HG02970 (cell line): ENCODE data around the gene AJUBA.
A peak's percentile ranks its signal among the peaks of the same experiment; 100 is the strongest.
"Not testable (repeated sequence)": the region's sequence is repeated elsewhere in the genome, so short reads cannot be mapped to it uniquely, and the experiment has no call there.

Source experiments
- ATAC-seq: cut with Tn5 transposase; IDR thresholded peaks from one replicate; pipeline ENCODE4 v1.9.1; 2021; ENCODE audit warnings: mild to moderate bottlenecking, moderate library complexity, moderate number of reproducible peaks; ENCODE audit not compliant: unreplicated experiment, low FRiP score

Gene AJUBA

DNA sequence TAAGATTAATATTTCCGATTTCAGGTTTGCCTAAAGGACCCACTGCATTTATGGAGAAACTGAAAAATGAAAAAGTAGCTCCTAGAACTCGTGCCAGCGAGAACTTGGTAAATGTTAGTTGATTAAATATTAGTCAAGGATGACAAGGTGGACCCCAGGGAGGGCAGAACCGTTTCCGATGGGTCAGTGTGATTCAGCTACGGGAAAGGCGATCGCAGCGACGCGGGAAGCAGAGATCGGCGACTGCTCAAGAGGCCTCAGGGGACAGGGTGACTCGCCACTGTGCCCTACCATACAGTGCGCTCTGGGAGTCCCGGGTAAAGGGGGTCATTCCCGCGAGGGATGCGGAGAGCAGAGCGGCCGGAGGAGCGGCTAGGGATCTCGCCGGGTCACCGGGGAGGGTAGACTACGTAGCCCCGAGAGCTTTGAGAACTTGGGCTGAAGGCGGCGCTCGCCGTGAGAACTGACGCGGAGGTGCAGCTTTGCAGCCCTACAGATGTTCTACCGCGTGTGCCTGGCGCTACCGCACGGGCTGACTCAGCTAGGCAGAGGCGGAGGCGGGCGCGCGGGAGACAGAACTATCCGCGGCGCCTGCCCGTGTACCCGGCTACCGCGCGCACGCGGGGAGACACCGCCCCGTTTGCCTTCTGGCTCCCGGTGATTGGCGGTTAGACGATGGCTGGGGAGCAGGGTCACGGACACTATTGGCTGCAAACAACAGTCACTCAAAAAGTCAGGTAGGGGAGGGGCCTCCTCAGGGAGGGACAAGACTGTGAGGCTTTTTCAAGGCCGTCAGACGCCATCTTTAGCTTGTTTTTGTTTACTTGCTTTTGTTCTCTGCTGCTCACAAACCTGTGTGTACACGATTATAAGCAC is 24.4 kb upstream of the AJUBA start:
- ATAC-seq: peak; percentile 89

- no peak for ATAC-seq
These were observed 23.8 kb upstream of the AJUBA start for GRCh38 chr14:23006188-23006534.

- ATAC-seq: no peak
These were observed 23.3 kb upstream of the AJUBA start for GRCh38 chr14:23005451-23006187.

- ATAC-seq: not testable (repeated sequence)
These were observed 21.9 kb upstream of the AJUBA start for GRCh38 chr14:23004274-23004673.

DNA sequence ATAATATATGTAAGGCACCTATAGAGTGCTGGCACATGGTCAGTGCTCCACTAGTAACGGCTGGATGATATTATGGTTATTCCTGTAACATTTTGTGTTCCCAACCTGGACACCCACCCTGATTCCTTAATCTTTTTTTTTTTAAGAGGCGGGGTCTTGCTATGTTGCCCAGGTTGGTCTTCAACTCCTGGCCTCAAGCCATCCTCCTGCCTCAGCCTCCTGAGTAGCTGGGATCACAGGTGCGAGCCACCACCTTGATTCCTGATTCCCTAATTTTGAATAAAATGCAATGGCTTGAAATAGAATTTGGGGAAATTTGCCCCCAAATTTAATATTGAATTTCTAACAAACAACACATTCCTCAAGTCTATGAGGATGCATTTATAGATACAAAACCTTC is 20.2 kb upstream of the AJUBA start:
- ATAC-seq: no peak

DNA sequence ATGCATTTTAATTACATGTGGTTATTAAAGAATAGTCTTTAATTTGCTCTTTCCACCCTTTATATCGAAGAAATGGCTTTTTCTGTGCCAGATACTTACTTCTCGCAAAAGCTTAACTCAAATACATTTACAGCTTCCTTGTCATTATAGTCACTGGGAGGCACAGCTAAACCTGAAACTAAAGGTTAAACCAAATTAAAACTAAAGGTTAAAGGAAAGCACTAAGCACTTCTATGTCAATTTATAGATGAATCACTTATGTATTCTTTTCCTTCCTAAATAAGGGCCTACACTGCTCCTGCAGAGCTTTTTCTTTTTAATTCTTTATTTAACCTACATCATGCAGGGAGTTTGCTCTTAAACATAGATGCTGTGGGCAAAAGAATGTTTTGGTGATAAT is 18.5 kb upstream of the AJUBA start:
- no peak for ATAC-seq

DNA sequence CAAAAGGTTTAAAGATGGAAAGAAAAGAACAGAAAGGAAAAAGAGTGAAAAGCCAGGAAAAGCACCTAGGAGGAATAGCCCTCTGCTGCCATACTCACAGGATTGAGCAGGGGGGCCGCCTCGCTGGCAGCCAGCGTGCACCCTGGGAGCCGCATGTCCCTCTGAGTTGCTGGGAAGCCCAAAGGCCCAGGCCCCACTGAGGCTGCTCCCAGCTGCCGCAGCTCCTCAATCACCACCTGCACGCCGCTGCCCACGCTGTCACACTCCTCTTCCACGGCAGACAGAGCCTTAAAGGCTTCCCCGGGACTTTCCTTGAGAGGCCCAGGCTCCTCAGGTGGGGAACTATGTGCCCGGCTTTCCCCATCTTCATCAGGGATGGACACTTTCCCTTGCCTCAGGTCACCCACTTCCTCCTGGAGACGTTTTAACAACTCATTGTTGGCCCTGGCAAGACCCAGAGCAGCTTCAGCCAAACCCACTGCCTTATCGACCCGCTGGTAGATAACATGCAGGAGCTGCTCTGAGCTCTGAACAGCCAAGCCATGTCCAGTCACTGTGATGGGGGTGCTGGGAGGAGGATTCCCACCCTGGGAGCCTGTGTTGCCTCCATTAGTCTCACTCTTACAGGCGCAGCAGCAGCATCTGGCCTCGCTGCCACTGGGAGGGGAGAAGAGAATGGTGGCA is 16.1 kb upstream of the AJUBA start:
- no peak for ATAC-seq

DNA sequence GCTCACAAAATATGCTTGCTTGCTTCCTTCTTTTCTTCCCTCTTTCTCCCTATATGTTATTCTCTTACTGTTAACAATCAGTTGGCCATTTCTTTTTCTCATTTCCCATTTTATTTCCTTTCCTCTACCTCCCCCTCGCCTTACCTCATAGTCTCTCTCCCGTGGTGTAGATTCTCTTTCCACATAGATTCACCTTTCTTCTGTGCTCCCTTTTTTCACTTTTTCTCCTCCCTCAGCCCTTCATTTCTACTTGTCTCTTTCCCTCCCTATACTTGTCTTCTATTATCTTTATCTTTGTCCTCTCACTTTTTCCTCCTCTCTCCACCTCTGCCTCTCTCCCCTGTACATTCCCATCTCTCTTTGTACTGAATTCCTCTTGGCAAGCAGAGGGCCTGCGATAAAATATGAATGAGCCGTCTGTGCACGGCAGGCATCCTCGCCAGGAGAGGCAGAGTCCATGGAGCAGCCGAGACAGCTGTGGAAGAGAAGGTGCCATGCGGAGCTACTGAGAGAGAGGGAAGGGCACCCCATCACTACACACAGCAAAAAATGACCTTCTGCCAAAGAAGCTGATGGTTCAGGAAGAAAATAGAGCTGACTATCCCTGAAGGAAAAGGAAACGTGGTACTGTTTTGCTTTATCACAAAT is 15.4 kb upstream of the AJUBA start:
- no peak for ATAC-seq

- no peak for ATAC-seq
These were observed 14.7 kb upstream of the AJUBA start for GRCh38 chr14:22996768-22997654.

GRCh38 chr14:22995889-22996625 is 13.7 kb upstream of the AJUBA start:
- ATAC-seq: no peak

DNA sequence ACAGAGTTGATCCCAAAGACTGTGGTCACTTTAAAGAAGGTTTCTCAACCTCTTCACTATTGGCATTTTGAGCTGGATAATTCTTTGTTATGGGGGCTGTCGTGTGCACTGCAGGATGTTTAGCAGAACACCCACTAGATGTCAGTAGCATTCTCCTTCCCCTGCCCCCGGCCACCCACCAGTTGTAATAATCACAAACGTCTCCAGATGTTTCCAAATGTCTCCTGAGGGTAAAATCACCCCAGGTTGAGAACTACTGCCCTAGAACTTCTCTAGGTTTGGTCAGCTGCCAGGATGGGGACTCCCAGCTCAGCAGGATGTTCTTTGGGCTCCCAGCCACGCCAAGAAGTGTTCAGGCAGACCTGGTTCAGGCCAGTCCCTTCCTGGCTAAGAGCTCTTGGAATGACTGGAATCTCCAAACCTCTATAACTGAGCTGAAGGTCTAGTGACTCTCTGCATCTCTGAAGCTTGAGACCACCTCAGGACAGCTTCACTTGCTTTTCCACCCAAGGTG is 12.5 kb upstream of the AJUBA start:
- no peak for ATAC-seq

GRCh38 chr14:22993517-22993916 is 11.2 kb upstream of the AJUBA start:
- ATAC-seq: no peak

DNA sequence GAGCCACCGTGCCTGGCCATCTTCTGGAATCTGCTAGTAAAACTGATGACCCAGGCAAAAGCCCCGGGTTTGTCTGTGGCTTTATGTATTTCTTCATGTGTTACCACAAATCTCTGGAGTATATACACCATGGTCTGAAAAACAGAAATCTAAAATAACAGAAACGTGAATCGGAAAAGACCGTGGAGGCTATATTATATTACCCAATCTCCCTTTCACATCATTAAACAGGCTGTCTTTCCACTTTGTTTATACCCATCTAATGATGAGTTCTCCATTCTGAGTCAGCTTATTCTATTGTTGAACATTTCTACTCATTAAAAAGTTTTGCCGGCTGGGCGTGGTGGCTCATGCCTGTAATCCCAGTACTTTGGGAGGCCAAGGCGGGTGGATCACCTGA is 9.5 kb upstream of the AJUBA start:
- ATAC-seq: no peak

DNA sequence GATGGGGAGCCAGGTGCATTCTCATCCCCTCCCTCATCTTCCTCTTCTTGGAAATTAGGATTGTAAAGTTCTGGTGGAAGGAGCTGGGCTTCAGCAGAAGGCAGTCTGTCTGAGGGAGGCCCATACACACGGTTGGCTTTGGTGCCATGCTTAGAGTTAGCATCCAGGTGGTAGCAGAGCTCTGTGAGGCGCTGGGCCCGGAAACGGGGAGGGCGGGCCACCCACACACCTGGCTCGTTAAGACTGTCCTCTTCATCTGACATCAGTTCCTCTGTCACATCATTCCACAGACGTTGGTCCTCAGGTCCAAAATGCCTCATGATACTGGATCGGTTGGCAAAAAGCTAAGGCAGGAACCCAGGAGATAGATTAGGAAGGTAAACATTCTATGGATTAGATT is 4.9 kb upstream of the AJUBA start:
- ATAC-seq: no peak

- no peak for ATAC-seq
These were observed 4.2 kb upstream of the AJUBA start for GRCh38 chr14:22986508-22987054.

DNA sequence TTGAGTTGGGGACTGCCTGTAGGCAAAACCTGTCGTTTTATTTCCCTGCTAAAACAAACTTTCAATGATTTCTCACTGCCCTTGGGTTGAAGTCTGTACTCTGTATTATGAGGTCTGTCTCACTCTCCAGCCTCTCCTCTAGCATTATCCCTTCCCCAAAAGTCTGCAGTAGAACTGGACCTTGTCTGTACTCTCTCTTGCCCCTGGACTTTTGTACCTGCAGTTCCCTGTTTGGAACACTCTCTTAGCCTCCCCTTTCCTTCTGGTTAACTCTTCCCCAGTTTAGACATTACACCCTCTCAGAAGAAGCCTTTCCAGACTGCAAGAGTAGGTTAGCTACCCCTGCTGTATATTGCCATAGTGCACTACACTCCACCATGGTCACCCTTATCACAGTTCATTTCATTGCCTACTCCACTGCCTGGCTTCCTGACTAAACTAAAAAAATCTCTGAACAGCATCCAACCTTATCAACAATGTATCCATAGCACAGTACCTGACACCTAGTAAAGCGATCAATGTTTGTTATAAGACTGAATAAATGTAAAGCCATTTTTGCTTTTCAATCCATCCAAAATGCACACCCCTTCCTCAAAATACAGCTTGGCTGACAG is 3.6 kb upstream of the AJUBA start:
- no peak for ATAC-seq

- no peak for ATAC-seq
These were observed 2.8 kb upstream of the AJUBA start for GRCh38 chr14:22984959-22985658.
